ENCODE results near the gene LAMA5. TPM values are rescaled to one million over a fixed set of nuclear protein-coding genes. Genes with fewer than 3 reads are reported as not detected.

Gene LAMA5
- total RNA-seq, 1 experiment from 2014 or later = 28.3 TPM

GRCh38 chr20:62323980-62324906 is 42.9 kb downstream of the LAMA5 start:
- in situ Hi-C loops (cut with HindIII; ENCODE audit: low sequenced_read_pairs) = no loop called here

GRCh38 chr20:62323146-62323979 is 43.7 kb downstream of the LAMA5 start:
- in situ Hi-C loops (cut with HindIII; ENCODE audit: low sequenced_read_pairs) = no loop called here
- no peak for DNase-seq (ENCODE audit: low spot score)

More at GRCh38 chr20:62323980-62324906, 42.9 kb downstream of the LAMA5 start:
- DNase-seq (ENCODE audit: low spot score) = no peak

GRCh38 chr20:62322492-62323041 is 44.5 kb downstream of the LAMA5 start:
- in situ Hi-C loops (cut with HindIII; ENCODE audit: low sequenced_read_pairs) = no loop called here
- DNase-seq (ENCODE audit: low spot score) = no peak

- no peak for DNase-seq (ENCODE audit: low spot score)
- in situ Hi-C loops (cut with HindIII; ENCODE audit: low sequenced_read_pairs) = no loop called here
Observed at GRCh38 chr20:62321975-62322374, 45.1 kb downstream of the LAMA5 start.

GRCh38 chr20:62321521-62321948 is 45.6 kb downstream of the LAMA5 start:
- in situ Hi-C loops (cut with HindIII; ENCODE audit: low sequenced_read_pairs) = no loop called here
- DNase-seq (ENCODE audit: low spot score) = no peak

GRCh38 chr20:62320581-62321354 is 46.3 kb downstream of the LAMA5 start:
- no peak for DNase-seq (ENCODE audit: low spot score)
- in situ Hi-C loops (cut with HindIII; ENCODE audit: low sequenced_read_pairs) = no loop called here

- no peak for DNase-seq (ENCODE audit: low spot score)
- in situ Hi-C loops (cut with HindIII; ENCODE audit: low sequenced_read_pairs) = no loop called here
Observed at GRCh38 chr20:62319346-62319909, 47.7 kb downstream of the LAMA5 start.

- DNase-seq (ENCODE audit: low spot score) = no peak
- in situ Hi-C loops (cut with HindIII; ENCODE audit: low sequenced_read_pairs) = no loop called here
Observed at GRCh38 chr20:62318400-62319345, 48.4 kb downstream of the LAMA5 start.

GRCh38 chr20:62317167-62317655 is 49.9 kb downstream of the LAMA5 start:
- in situ Hi-C loops (cut with HindIII; ENCODE audit: low sequenced_read_pairs) = no loop called here
- DNase-seq (ENCODE audit: low spot score) = no peak

GRCh38 chr20:62316331-62317166 is 50.6 kb downstream of the LAMA5 start:
- DNase-seq (ENCODE audit: low spot score) = peak; percentile 90
- in situ Hi-C loops (cut with HindIII; ENCODE audit: low sequenced_read_pairs) = no loop called here

- DNase-seq (ENCODE audit: low spot score) = no peak
- in situ Hi-C loops (cut with HindIII; ENCODE audit: low sequenced_read_pairs) = no loop called here
Observed at GRCh38 chr20:62315773-62316172, 51.3 kb downstream of the LAMA5 start.

- in situ Hi-C loops (cut with HindIII; ENCODE audit: low sequenced_read_pairs) = no loop called here
- DNase-seq (ENCODE audit: low spot score) = no peak
Observed at GRCh38 chr20:62314711-62315302, 52.3 kb downstream of the LAMA5 start.

- DNase-seq (ENCODE audit: low spot score) = no peak
- in situ Hi-C loops (cut with HindIII; ENCODE audit: low sequenced_read_pairs) = no loop called here
Observed at GRCh38 chr20:62314339-62314638, 52.8 kb downstream of the LAMA5 start.

- in situ Hi-C loops (cut with HindIII; ENCODE audit: low sequenced_read_pairs) = no loop called here
- DNase-seq (ENCODE audit: low spot score) = no peak
Observed at GRCh38 chr20:62313460-62314338, 53.4 kb downstream of the LAMA5 start.

GRCh38 chr20:62313021-62313420 is 54.1 kb downstream of the LAMA5 start:
- DNase-seq (ENCODE audit: low spot score) = no peak
- in situ Hi-C loops (cut with HindIII; ENCODE audit: low sequenced_read_pairs) = no loop called here

GRCh38 chr20:62312662-62312977 is 54.5 kb downstream of the LAMA5 start:
- no peak for DNase-seq (ENCODE audit: low spot score)
- in situ Hi-C loops (cut with HindIII; ENCODE audit: low sequenced_read_pairs) = no loop called here
